Esophagus squamous epithelium (tissue), 4 donors: ENCODE data around the gene ATXN2.

Experiments used
- CTCF ChIP-seq, 6 experiments: fragments of 450-650 bp in 4 of 6; fragments of 200-600 bp in 2 of 6; sonication (generic) in 2 of 6; IDR thresholded peaks; one replicate each; pipeline ENCODE4 v1.5.1; 2016 to 2019; ENCODE audit warnings: antibody characterized with exemption in 6 of 6, mild to moderate bottlenecking in 4 of 6, moderate library complexity in 4 of 6
- POLR2A ChIP-seq, 4 donors: fragments of 450-650 bp; IDR thresholded peaks; one replicate each; pipeline ENCODE4 v1.6.1; 2017; ENCODE audit warnings: antibody characterized with exemption in 4 of 4, mild to moderate bottlenecking in 4 of 4, moderate library complexity in 3 of 4

GRCh38 chr12:111429828-111430432 lies 169.2 kb downstream of the ATXN2 start:
- TF ChIP-seq CTCF (IDR thresholded peaks at IDR 0.05) (no peak), POLR2A (IDR thresholded peaks at IDR 0.05) (no peak)
